ENCODE data around the gene CALHM5.

GRCh38 chr6:116483616-116484015, 27.8 kb upstream of the CALHM5 start:
- no peak for TF ChIP-seq EP300 (IDR thresholded peaks at IDR 0.05)
- no peak for TF ChIP-seq CTCF (IDR thresholded peaks at IDR 0.05)
- no peak for TF ChIP-seq POLR2AphosphoS5 (IDR thresholded peaks at IDR 0.05)
- no peak for TF ChIP-seq POLR2A (IDR thresholded peaks at IDR 0.05)
